ENCODE results near the gene KRTAP10-4. TPM values are rescaled to one million over a fixed set of nuclear protein-coding genes. Genes with fewer than 3 reads are reported as not detected.

KRTAP10-4 gene
- polyA plus RNA-seq, 2 of the 4 experiments (the other 2 are of a cell fraction) = not detected

- DNase-seq (ENCODE audit: low read depth in 1 of 2, low spot score in 1 of 2) = no peak
- TF ChIP-seq EHF (CRISPR knock-in tag; IDR thresholded peaks at IDR 0.05) (no peak), CHD4 (IDR thresholded peaks at IDR 0.05; ENCODE audit: borderline replicate concordance) (no peak), KDM5A (IDR thresholded peaks at IDR 0.05) (no peak), NR3C1 (IDR thresholded peaks at IDR 0.05) (no peak), SREBF2 (IDR thresholded peaks at IDR 0.05) (no peak), HOXB5 (CRISPR knock-in tag; IDR thresholded peaks at IDR 0.05) (no peak), PHF8 (IDR thresholded peaks at IDR 0.05; ENCODE audit: borderline replicate concordance, low read depth) (no peak), MYC (IDR thresholded peaks at IDR 0.05; ENCODE audit: borderline replicate concordance, low read length) (no peak), NFE2L2 (conservative IDR thresholded peaks at IDR 0.05; ENCODE audit: low read length) (no peak), KDM1A (IDR thresholded peaks at IDR 0.05; ENCODE audit: low read depth) (no peak), CBX8 (IDR thresholded peaks at IDR 0.05) (no peak), FOSL2 (IDR thresholded peaks at IDR 0.05) (no peak), FOSL2 (CRISPR knock-in tag; IDR thresholded peaks at IDR 0.05) (no peak)
- 63% methylated on average over 12 of the region's 17 CpGs for WGBS (ENCODE audit: missing lambda C conversion rate)
- H3K27ac ChIP-seq = no peak overlapping the region
- H3K4me2 ChIP-seq = no peak overlapping the region
- no peaks in the 10 kb centered on the region for H3K4me1 ChIP-seq
- no peak overlapping the region for H3K4me3 ChIP-seq
- ChIA-PET CTCF (interaction anchor here (1.3 kb wide), 1 partner anchor 47 kb away, joined by 3 read pairs; no protein-coding TSS in a partner anchor), POLR2A (no interaction called here)
- peaks cover 20% of the 10 kb centered on the region for H3K9me3 ChIP-seq
- no peak for FAIRE-seq
- ATAC-seq = no peak
Observed at GRCh38 chr21:44578371-44579055, 5.0 kb downstream of the KRTAP10-4 start.

DNA sequence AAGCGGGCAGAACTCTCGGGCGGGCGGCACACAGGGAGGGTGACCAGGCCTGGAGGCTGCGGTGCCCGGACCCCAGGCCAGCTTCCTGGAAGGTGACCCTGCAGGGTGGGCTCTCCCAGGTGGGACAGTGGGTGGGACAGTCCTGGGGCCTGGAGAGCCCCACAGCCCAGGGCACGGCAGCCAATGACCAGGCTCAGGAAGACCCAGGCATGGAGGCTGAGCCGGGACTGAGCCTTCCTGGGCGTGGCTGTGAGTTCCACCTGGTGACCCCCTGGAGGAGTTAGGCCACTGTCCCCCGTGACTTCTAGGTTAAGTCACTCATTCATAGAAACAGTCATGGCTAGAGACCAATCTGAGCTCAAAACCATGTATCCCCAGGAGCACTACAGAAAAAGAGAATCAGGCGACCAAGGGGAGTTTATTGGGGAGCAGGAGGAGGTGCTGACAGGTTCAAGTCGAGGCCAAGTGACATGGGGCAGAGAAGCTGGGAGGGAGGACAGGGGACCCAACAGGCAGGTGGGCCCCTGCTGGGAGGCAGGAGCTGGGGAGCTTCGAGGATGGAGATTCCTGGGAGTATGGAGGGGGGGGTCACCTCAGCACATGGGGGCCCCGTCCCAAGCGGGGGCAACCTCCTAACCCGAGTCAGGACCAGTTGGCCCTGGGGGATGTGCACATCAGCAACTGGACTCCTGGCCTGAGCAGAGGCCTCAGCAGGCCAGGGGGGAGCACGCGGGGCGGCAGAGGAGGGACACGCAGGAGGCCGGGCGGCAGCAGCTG lies 5.7 kb downstream of the KRTAP10-4 start:
- CTCF ChIA-PET = interaction anchor here (1.3 to 2.1 kb wide), 3 partner anchors 9 to 163 kb away, joined by 3 to 6 read pairs (median 3); no protein-coding TSS in a partner anchor
- Histone ChIP-seq H3K9me3 (peaks cover 20% of the 10 kb centered on the region), H3K4me2 (no peak overlapping the region), H3K27ac (no peak overlapping the region), H3K4me1 (no peaks in the 10 kb centered on the region), H3K4me3 (no peak overlapping the region)
- DNase-seq (ENCODE audit: low read depth in 1 of 2, low spot score in 1 of 2) = no peak
- ATAC-seq = no peak
- WGBS (ENCODE audit: missing lambda C conversion rate) = 49% methylated on average over 4 of the region's 22 CpGs
- POLR2A ChIA-PET = no interaction called here
- TF ChIP-seq TFCP2L1 (CRISPR knock-in tag; IDR thresholded peaks at IDR 0.05) (no peak), CEBPB (IDR thresholded peaks at IDR 0.05) (no peak), CTCF (IDR thresholded peaks at IDR 0.05) (no peak), KDM5A (IDR thresholded peaks at IDR 0.05) (no peak), POLR2A (IDR thresholded peaks at IDR 0.05; ENCODE audit: low read length) (no peak), SREBF2 (IDR thresholded peaks at IDR 0.05) (no peak), FOSL2 (IDR thresholded peaks at IDR 0.05) (no peak), FOSL2 (CRISPR knock-in tag; IDR thresholded peaks at IDR 0.05) (no peak), BCL3 (IDR thresholded peaks at IDR 0.05) (no peak)
- FAIRE-seq = no peak

DNA sequence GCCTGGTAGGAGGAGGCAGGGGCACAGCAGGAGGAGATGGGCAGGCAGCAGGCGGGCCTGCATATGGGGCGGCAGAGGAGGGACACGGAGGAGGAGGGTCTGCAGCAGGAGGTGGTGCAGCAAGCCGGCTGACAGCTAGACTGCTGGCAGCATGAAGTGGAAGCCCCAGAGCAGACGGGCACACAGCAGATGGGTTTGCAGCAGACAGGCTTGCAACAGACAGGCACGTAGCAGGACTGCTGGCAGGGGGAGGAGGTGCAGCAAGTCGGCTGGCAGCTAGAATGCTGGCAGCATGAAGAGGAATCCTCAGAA lies 6.3 kb downstream of the KRTAP10-4 start:
- H3K4me1 ChIP-seq = no peaks in the 10 kb centered on the region
- H3K27ac ChIP-seq = no peak overlapping the region
- POLR2A ChIA-PET = no interaction called here
- H3K4me3 ChIP-seq = no peak overlapping the region
- WGBS (ENCODE audit: missing lambda C conversion rate) = 22% methylated on average over 2 of the region's 7 CpGs
- FAIRE-seq = no peak
- DNase-seq (ENCODE audit: low read depth in 1 of 2, low spot score in 1 of 2) = no peak
- peaks cover 20% of the 10 kb centered on the region for H3K9me3 ChIP-seq
- CTCF ChIA-PET = interaction anchor here (1.2 to 2.1 kb wide), 4 partner anchors 9 to 163 kb away, joined by 3 to 6 read pairs (median 4); no protein-coding TSS in a partner anchor
- H3K4me2 ChIP-seq = no peak overlapping the region
- ATAC-seq = no peak
- TF ChIP-seq PHF8 (IDR thresholded peaks at IDR 0.05; ENCODE audit: borderline replicate concordance, low read depth) (no peak), CBX2 (IDR thresholded peaks at IDR 0.05; ENCODE audit: borderline replicate concordance, low read depth) (no peak), RCOR1 (IDR thresholded peaks at IDR 0.05; ENCODE audit: low read depth, low read length) (no peak), ZSCAN20 (CRISPR knock-in tag; IDR thresholded peaks at IDR 0.05) (no peak), GATA3 (IDR thresholded peaks at IDR 0.05; ENCODE audit: borderline replicate concordance) (no peak), SMC3 (IDR thresholded peaks at IDR 0.05) (no peak), HOXB13 (CRISPR knock-in tag; IDR thresholded peaks at IDR 0.05; ENCODE audit: low read depth) (no peak), MYC (IDR thresholded peaks at IDR 0.05; ENCODE audit: borderline replicate concordance, low read length) (no peak), USF2 (IDR thresholded peaks at IDR 0.05) (no peak), TP53 (CRISPR knock-in tag; IDR thresholded peaks at IDR 0.05) (no peak), ZNF302 (CRISPR knock-in tag; IDR thresholded peaks at IDR 0.05) (no peak), CTCF (IDR thresholded peaks at IDR 0.05) (no peak)
- TF ChIP-seq, protein P1, sequence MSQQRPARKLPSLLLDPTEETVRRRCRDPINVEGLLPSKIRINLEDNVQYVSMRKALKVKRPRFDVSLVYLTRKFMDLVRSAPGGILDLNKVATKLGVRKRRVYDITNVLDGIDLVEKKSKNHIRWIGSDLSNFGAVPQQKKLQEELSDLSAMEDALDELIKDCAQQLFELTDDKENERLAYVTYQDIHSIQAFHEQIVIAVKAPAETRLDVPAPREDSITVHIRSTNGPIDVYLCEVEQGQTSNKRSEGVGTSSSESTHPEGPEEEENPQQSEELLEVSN (IDR thresholded peaks at IDR 0.05; ENCODE audit: borderline replicate concordance, low read depth) = no peak

All from A549 (cell line).